Epithelial cell of esophagus (primary cell): ENCODE results near the gene FOLR2.

Source experiments
- DNase-seq: peaks from one replicate; pipeline ENCODE4 v3.0.0; 2010; ENCODE audit warnings: low read depth
- H3K4me3 ChIP-seq: 2 replicates; pipeline ENCODE4 v1.5.1; 2011; ENCODE audit warnings: mild to moderate bottlenecking, low read length, control low read depth
- TF ChIP-seq, protein P1 (sequence below): IDR thresholded peaks from 2 replicates; pipeline ENCODE4 v1.5.1; 2011; ENCODE audit warnings: low read depth, mild to moderate bottlenecking, low read length, control low read depth, inconsistent platforms; ENCODE audit not compliant: insufficient read depth; ENCODE audit errors: missing control alignments

Gene FOLR2

GRCh38 chr11:72267956-72268617 lies 51.5 kb downstream of the FOLR2 start:
- no peak overlapping the region for H3K4me3 ChIP-seq
- no peak for DNase-seq
- TF ChIP-seq, protein P1, sequence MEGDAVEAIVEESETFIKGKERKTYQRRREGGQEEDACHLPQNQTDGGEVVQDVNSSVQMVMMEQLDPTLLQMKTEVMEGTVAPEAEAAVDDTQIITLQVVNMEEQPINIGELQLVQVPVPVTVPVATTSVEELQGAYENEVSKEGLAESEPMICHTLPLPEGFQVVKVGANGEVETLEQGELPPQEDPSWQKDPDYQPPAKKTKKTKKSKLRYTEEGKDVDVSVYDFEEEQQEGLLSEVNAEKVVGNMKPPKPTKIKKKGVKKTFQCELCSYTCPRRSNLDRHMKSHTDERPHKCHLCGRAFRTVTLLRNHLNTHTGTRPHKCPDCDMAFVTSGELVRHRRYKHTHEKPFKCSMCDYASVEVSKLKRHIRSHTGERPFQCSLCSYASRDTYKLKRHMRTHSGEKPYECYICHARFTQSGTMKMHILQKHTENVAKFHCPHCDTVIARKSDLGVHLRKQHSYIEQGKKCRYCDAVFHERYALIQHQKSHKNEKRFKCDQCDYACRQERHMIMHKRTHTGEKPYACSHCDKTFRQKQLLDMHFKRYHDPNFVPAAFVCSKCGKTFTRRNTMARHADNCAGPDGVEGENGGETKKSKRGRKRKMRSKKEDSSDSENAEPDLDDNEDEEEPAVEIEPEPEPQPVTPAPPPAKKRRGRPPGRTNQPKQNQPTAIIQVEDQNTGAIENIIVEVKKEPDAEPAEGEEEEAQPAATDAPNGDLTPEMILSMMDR, result no peak
